Stimulated activated CD4-positive, alpha-beta T cell treated with anti-CD3 and anti-CD28 coated beads, Interleukin-1b, Interleukin-23, amount 100 ng/mL, for 48 hours (primary cell): Measurements from ENCODE around the gene LTBP4.
"Not testable (repeated sequence)": the region's sequence is repeated elsewhere in the genome, so short reads cannot be mapped to it uniquely, and the experiment has no call there.

ENCODE experiments used
- DNase-seq: peaks from one replicate; pipeline ENCODE4 v3.0.0-alpha.2; 2020

LTBP4 gene

DNA sequence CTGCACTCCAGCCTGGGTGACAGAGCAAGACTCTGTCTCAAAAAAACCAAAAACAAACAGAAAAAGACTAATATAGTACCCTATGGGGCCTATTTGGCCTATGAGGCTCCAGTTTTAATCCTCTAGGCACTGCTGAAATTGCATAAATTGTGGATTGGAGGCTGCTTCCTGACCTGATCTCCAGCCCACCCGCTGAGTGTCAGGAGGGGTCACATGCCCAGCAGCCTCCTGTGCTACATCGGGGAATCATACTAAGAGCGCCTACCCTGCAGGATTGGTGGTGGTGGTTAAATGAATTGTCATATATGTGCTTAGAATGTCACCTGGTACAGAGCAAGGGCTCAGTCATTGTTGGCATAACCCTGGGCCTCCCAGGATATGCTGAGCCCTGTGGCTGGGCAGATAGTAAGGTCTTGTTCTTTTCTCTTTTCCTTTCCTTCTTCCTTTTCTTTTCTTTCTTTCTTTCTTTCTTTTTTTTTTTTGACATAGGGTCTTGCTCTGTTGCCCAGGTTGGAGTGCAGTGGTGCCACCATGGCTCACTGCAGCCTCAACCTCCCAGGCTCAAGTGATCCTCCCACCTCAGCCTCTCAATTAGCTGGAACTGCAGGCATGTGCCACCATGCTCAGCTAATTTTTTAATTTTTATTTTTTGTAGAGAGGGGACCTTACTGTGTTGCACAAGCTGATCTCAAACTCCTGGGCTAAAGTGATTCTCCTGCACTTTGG lies 31.3 kb downstream of the LTBP4 start:
- DNase-seq: no peak

DNA sequence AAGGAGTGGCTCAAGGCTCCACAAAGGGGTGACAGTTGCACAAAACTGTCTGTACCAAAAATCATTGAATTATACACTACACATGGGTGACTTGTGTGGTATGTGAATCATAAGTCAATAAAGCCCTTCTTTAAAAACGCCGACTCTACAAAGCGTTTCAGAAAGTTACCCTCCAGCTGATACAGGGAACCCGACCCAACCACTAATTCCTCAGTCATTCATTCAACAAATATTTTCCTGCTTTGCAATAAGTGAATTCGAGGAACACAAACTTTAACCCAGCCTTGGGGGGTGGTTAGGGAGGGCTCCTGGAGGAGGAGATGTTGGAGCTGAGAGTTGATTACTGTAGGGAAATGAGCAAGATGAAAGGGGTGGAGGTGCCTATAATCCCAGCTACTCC lies 32.0 kb downstream of the LTBP4 start:
- no peak for DNase-seq

DNA sequence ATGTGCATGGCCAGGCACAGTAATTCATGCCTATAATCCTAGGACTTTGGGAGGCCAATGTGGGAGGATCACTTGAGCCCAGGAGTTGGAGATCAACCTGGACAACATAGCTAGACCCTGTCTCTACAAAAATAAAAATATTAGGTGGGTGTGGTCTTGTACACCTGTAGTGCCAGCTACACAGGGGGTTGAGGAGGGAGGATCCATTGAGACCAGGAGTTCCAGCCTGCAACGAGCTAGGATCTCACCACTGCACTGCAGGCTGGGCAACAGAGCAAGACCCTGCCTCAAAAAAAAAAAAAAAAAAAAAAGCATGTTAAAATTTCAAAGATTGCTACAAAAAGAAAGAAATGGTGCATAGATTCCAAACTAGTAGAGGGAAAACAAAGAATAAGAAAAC lies 37.2 kb downstream of the LTBP4 start:
- no peak for DNase-seq

GRCh38 chr19:40639638-40639982 lies 38.4 kb downstream of the LTBP4 start:
- no peak for DNase-seq

DNA sequence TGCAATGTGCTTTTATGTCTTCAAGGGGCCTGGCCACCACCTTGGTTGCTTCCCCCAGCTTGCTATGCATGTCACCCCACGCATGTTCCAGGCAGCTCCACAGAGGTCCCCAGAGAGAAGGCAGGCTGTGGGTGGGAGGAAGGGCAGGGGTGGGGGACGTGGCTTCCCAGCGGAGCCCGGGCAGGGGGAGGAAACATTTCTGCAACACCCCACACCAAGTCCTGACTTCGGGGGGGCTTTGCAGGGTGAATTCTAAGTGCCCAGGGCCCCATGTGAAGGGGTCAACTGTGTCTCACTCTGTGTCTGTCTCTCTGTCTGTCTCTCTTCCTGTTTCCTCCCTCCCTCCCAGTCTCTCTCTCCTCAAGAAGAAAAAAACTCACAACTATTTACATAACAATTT lies 39.6 kb downstream of the LTBP4 start:
- no peak for DNase-seq

- DNase-seq: no peak
These were observed 40.1 kb downstream of the LTBP4 start for GRCh38 chr19:40641281-40641680.

DNA sequence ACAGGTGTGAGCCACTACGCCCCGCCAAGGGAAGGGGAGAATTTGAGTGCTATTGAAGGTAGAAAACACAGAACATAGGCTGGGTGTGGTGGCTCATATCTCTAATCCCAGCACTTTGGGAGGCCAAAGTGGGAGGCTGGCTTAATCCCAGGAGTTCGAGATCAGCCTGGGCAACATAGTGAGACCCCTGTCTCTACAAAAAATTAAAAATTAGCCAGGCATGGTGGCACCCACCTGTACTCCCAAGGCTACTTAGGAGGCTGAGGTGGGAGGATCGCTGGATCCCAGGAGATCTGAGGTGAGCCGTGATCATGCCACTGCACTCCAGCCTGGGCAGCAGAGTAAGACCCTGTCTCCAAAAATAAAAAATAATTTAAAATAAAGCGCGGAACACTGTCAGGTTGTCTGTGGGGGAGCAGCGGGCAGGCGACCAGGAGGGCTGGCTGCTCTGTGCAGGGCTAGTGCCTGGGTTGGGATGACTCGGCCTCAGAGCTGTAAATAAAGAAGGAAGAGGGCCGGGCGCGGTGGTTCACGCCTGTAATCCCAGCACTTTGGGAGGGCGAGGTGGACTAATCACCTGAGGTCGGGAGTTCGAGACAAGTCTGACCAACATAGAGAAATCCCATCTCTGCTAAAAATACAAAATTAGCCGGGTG lies 41.0 kb downstream of the LTBP4 start:
- no peak for DNase-seq

DNA sequence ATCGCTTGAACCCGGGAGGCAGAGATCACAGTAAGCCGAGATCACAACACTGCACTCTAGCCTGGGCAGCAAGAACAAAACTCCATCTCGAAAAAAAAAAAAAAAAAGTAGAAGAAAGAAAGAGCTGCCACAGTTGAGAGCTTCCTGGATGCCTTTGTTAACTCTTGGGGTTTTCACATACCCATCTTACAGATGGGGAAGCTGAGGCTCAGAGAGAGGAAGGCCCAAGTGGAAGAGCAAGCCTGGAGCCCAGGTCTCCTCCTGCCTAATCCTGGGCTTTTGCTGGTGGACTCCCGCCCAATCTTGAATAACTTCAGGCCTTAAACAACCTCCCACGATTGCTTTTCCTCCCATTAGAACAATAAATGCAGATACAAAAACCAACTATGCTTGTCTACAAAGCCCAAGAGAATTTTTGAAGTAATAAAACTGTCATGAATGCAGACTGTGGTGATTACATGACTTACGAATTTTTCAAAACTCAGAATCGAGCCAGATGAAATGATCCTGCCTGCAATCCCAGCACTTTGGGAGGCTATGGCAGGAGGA lies 41.7 kb downstream of the LTBP4 start:
- DNase-seq: no peak

GRCh38 chr19:40646743-40647254 lies 45.6 kb downstream of the LTBP4 start:
- no peak for DNase-seq

DNA sequence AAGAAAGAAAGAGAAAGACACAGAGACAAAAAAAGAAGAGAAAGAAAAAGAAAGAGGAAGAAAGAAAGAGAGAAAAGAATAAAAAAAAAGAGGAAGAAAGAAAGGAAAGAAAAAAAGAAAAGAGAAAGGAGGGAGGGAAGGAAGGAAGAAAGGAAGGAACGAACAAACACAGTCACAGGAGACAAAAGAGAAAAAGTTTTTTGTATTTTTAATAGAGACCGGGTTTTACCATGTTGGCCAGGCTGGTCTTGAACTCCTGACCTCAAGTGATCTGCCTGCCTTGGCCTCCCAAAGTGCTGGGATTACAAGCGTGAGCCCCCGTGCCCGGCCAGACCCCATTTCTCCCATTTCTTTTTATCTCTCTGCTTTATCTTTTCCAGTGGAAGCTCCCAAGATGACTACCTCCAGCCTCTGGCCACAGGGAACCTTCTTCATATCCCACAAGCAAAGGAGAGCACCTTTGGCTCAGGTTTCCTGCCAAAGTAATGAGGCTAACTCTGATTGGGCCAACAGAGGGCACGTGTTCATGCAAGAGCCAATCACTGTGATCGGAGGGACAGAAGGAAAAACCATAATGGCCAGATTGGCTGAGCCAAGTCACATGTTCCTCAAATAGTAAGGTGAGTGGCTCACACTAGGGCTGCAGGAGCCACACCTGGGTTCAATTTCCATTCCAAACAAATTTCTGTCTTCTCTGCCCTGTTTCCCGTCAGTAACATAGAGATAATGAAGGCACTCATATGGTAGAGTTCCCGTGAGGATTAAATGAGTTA lies 48.9 kb downstream of the LTBP4 start:
- DNase-seq: not testable (repeated sequence)

GRCh38 chr19:40650749-40651305 lies 49.7 kb downstream of the LTBP4 start:
- DNase-seq: no peak

- not testable (repeated sequence) for DNase-seq
These were observed 51.1 kb downstream of the LTBP4 start for GRCh38 chr19:40652303-40652702.

- not testable (repeated sequence) for DNase-seq
These were observed 54.5 kb downstream of the LTBP4 start for GRCh38 chr19:40655684-40656083.

DNA sequence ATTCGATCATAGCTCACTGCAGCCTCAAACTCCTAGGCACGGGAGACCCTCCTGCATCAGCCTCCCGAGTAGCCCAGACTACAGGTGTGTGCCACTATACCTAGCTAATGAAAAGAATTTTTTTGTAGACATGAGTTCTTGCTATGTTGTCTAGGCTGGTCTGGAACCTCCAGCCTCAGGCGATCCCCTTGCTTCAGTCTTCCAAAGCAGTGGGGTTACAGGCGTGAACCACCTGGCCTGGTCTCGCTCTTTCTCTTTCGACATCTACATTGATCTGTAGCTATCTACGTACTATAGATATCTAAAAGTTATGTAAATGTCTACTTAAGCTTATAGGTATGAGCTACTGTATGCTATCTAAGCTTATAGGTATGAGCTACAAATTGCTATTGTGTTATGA lies 56.9 kb downstream of the LTBP4 start:
- no peak for DNase-seq

- no peak for DNase-seq
These were observed 57.9 kb downstream of the LTBP4 start for GRCh38 chr19:40659116-40659515.

- DNase-seq: no peak
These were observed 58.4 kb downstream of the LTBP4 start for GRCh38 chr19:40659566-40659965.

GRCh38 chr19:40661616-40662015 lies 60.4 kb downstream of the LTBP4 start:
- DNase-seq: no peak

DNA sequence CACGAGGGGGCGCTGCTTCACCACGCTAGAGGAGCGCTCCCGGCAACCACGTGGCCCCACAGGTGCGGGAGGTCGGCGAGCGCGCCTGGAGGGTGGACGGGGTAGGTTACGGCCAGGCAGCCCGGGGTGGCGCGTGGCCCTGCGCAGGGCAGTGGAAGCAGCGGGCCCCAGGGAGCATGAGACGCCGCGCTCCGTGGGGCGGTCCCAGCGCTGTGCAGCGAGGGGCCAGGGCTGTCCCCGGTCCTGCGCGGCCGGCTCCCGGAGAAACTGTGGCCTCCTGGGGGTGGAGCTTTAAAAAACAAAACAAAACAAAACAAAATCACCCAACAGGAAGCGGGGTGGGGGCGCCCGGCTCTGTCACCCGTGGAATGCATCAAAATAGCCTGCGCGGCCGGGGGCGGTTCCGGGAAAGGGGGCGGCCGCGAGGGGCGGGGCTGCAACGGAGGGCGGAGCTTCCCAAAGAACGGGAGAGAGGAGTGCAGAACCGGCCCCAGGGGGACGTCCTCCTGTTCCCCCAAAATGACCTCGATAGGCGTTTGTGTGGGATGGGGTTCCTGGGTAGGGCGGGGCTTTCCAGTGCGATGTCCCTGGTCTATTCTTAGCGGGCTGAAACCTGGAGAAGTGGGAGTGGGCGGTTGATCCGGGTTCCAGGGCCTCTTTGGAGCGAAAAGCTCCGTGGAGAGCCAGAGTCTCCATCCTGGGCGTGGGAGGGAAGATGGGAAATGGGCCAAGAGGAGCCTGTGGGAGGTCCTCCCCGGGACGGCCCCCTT lies 61.9 kb downstream of the LTBP4 start:
- peak; percentile 89 for DNase-seq

GRCh38 chr19:40663695-40664692 lies 62.8 kb downstream of the LTBP4 start:
- no peak for DNase-seq

DNA sequence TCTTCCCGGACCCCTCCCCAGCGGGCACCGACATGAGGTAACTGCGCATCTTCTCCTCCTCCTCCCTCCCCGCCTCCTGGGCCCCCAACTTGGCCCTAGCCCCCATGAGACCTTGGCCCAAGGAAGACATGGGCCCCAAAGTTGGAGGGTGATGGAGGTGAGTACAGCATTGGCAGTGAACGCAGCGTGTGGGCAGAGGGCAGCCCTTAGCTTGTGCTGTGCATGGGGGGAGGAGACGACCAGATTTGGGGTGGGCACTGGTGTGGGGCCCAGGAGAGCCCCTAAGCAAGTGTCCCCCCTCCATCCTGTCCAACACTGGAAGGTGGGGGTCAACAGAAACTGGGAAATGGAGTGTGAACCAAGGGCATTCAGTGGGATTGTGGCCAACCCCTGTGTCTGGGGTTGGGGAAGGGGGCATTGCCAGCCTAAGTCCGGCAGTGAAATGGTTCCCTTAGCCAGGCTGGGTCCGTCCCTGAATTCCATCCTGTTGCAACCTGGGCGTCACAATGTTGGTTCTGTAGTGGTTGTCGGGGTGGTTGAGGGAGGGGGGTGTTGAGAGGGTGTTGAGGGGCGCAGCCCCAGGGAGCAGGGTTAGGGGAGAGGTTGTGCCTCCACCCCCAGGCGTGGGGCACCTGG lies 65.8 kb downstream of the LTBP4 start:
- DNase-seq: no peak

- no peak for DNase-seq
These were observed 66.4 kb downstream of the LTBP4 start for GRCh38 chr19:40667602-40668001.
